Measurements from ENCODE around the gene PRDM16. TPM values are rescaled to one million over a fixed set of nuclear protein-coding genes. Genes with fewer than 3 reads are reported as not detected.
A peak's percentile ranks its signal among the peaks of the same experiment; 100 is the strongest.

PRDM16 gene
- total and polyA plus RNA-seq, 2 of the 13 experiments (the other 11 are each of a cell fraction or from before 2014, with no cell fraction given): 0.15 to 0.81 TPM

DNA sequence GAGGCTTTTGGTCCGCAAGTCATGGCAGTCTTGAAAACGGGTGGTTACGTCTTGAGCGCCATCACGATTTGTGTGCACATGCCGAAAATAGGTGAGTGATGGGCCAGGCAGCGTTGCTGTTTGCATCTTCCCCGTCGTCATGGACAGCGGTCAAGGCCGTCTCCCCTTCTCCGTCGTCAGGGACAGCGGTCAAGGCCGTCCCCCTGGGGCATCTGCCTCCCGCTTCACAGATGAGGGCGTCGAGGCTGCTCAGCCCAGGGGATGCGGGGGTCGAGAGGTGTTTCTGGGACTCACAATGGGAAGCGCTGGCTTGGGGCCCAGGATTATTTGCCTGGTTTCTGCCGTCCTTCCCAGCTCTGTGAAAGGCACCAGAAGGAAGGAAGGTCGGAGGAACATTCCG lies 162.2 kb downstream of the PRDM16 start:
- Histone ChIP-seq H3K4me2 (ENCODE audit: low read depth, low read length) (no peak overlapping the region), H3K9me3 (ENCODE audit: low read length) (no peaks in the 10 kb centered on the region), H3K4me1 (ENCODE audit: insufficient read depth, low read length) (peaks cover 71% of the 10 kb centered on the region), H4K20me1 (ENCODE audit: insufficient read depth, low read length) (no peaks in the 10 kb centered on the region), H3K79me2 (ENCODE audit: insufficient read depth, low read length) (no peaks in the 10 kb centered on the region), H3K27ac (ENCODE audit: extremely low read length, insufficient read depth, low read length) (no peak overlapping the region), H3K9ac (ENCODE audit: insufficient read depth, low read depth, low read length) (no peak overlapping the region), H3K27me3 (ENCODE audit: control insufficient read depth in 1 of 2, insufficient read depth in 2 of 2, low read length in 2 of 2) (no peaks in the 10 kb centered on the region; a peak in 1 of 5 replicates), H3K36me3 (replicated peaks in 1 of 2; ENCODE audit: control insufficient read depth in 1 of 2, insufficient read depth in 2 of 2, low read length in 2 of 2) (no peaks in the 10 kb centered on the region), H3K4me3 (replicated peaks in 1 of 3; ENCODE audit: insufficient read depth in 1 of 3, low read depth in 2 of 3, low read length in 3 of 3) (no peak overlapping the region), H2AFZ (ENCODE audit: low read length) (no peak overlapping the region)
- POLR2A ChIA-PET: no interaction called here
- CTCF ChIA-PET (ENCODE audit: low intra/inter-chr PET ratio, low total read pairs): no interaction called here
- WGBS (ENCODE audit: low lambda C conversion rate): 67% methylated on average over 19 of the region's 24 CpGs
- in situ Hi-C loops (cut with HindIII; ENCODE audit: extremely low pct_ligation_motif_present, low pct_unique_long_range_greater_than_20kb): no loop called here
- intact Hi-C loops (cut with micrococcal nuclease; ENCODE audit: unreplicated experiment): no loop called here
- ATAC-seq (no peak), FAIRE-seq (no peak), DNase-seq (ENCODE audit: low spot score) (no peak)
- BruUV-seq (replicated peaks): no TSS peak
- no peak for TF ChIP-seq HNRNPK (IDR thresholded peaks at IDR 0.05; ENCODE audit: low read depth, low read length, poor library complexity, severe bottlenecking)
- no peak for TF ChIP-seq MXD4 (CRISPR knock-in tag; IDR thresholded peaks at IDR 0.05)
- TF ChIP-seq ZMYM2 (CRISPR knock-in tag; IDR thresholded peaks at IDR 0.05): no peak
- no peak for TF ChIP-seq ZNF441 (CRISPR knock-in tag; IDR thresholded peaks at IDR 0.05; ENCODE audit: borderline replicate concordance)
- no peak for TF ChIP-seq ZNF264 (CRISPR knock-in tag; IDR thresholded peaks at IDR 0.05)
- no peak for TF ChIP-seq CENPX (CRISPR knock-in tag; IDR thresholded peaks at IDR 0.05)
- no peak for TF ChIP-seq HBP1 (CRISPR knock-in tag; IDR thresholded peaks at IDR 0.05; ENCODE audit: low read depth)
- TF ChIP-seq, protein P1, sequence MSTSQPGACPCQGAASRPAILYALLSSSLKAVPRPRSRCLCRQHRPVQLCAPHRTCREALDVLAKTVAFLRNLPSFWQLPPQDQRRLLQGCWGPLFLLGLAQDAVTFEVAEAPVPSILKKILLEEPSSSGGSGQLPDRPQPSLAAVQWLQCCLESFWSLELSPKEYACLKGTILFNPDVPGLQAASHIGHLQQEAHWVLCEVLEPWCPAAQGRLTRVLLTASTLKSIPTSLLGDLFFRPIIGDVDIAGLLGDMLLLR (CRISPR knock-in tag; IDR thresholded peaks at IDR 0.05): no peak
- no peak for TF ChIP-seq GMEB1 (CRISPR knock-in tag; IDR thresholded peaks at IDR 0.05; ENCODE audit: borderline replicate concordance)
- TF ChIP-seq SALL1 (CRISPR knock-in tag; IDR thresholded peaks at IDR 0.05): 0 out of 2 replicates have a peak, but pooled peaks have one; percentile 18
- TF ChIP-seq BORCS8-MEF2B (CRISPR knock-in tag; IDR thresholded peaks at IDR 0.05): 0 out of 2 replicates have a peak, but pooled peaks have one; percentile 39
- no peak for TF ChIP-seq ZNF263 (CRISPR knock-in tag; IDR thresholded peaks at IDR 0.05)
- TF ChIP-seq, protein P2, sequence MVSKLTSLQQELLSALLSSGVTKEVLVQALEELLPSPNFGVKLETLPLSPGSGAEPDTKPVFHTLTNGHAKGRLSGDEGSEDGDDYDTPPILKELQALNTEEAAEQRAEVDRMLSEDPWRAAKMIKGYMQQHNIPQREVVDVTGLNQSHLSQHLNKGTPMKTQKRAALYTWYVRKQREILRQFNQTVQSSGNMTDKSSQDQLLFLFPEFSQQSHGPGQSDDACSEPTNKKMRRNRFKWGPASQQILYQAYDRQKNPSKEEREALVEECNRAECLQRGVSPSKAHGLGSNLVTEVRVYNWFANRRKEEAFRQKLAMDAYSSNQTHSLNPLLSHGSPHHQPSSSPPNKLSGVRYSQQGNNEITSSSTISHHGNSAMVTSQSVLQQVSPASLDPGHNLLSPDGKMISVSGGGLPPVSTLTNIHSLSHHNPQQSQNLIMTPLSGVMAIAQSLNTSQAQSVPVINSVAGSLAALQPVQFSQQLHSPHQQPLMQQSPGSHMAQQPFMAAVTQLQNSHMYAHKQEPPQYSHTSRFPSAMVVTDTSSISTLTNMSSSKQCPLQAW (CRISPR knock-in tag; IDR thresholded peaks at IDR 0.05): no peak
- TF ChIP-seq TEAD2 (CRISPR knock-in tag; IDR thresholded peaks at IDR 0.05): no peak
- peak; percentile 91 for TF ChIP-seq ZBTB38 (CRISPR knock-in tag; IDR thresholded peaks at IDR 0.05)
- TF ChIP-seq RARA (CRISPR knock-in tag; IDR thresholded peaks at IDR 0.05): peak; percentile 29; the same call in 1 of the 2 replicates
- no peak for TF ChIP-seq ZBTB1 (CRISPR knock-in tag; IDR thresholded peaks at IDR 0.05; ENCODE audit: borderline replicate concordance)
- no peak for TF ChIP-seq TBX3 (IDR thresholded peaks at IDR 0.05; ENCODE audit: borderline replicate concordance)
- TF ChIP-seq, protein P3, sequence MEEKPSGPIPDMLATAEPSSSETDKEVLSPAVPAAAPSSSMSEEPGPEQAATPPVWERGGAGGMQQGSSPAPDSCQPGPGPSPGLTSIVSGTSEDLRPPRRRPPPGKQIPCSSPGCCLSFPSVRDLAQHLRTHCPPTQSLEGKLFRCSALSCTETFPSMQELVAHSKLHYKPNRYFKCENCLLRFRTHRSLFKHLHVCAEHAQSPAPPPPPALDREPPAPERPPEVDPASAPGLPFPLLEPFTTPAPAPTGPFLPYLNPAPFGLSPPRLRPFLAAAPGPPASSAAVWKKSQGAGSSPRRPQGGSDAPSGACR (CRISPR knock-in tag; IDR thresholded peaks at IDR 0.05): no peak
- TF ChIP-seq MAFG (CRISPR knock-in tag; IDR thresholded peaks at IDR 0.05): no peak
